RWPE2 (cell line): Measurements from ENCODE around the gene SIGLEC10.

Experiments
- ATAC-seq: fragments of 200-7000 bp; cut with Tn5 transposase; 3 replicates; pipeline ENCODE4 v1.9.1; 2021; ENCODE audit warnings: low read depth
- DNase-seq: peaks from one replicate; pipeline ENCODE4 v3.0.0-alpha.2; 2020; ENCODE audit warnings: low spot score
- H3K27ac ChIP-seq: fragments of 450-650 bp; 2 replicates; pipeline ENCODE4 v1.5.1; 2017; ENCODE audit warnings: mild to moderate bottlenecking; ENCODE audit not compliant: poor library complexity, severe bottlenecking
- H3K27me3 ChIP-seq: fragments of 250-450 bp; sonication (Bioruptor Pico); 2 replicates; pipeline ENCODE4 v1.5.1; 2021; ENCODE audit warnings: mild to moderate bottlenecking, moderate library complexity; ENCODE audit not compliant: insufficient read depth, poor library complexity, severe bottlenecking
- H3K36me3 ChIP-seq: fragments of 250-450 bp; sonication (Bioruptor Pico); 2 replicates; pipeline ENCODE4 v1.5.1; 2020; ENCODE audit warnings: low read depth, mild to moderate bottlenecking, moderate library complexity
- H3K4me1 ChIP-seq: fragments of 250-450 bp; sonication (Bioruptor Pico); 2 replicates; pipeline ENCODE4 v1.5.1; 2021; ENCODE audit warnings: mild to moderate bottlenecking, moderate library complexity; ENCODE audit not compliant: insufficient read depth, poor library complexity, severe bottlenecking
- H3K4me3 ChIP-seq: fragments of 250-450 bp; sonication (Bioruptor Pico); 2 replicates; pipeline ENCODE4 v1.5.1; 2021; ENCODE audit warnings: mild to moderate bottlenecking, moderate library complexity; ENCODE audit not compliant: severe bottlenecking
- H3K9me3 ChIP-seq: fragments of 250-450 bp; sonication (Bioruptor Pico); 2 replicates; pipeline ENCODE4 v1.5.1; 2021; ENCODE audit warnings: mild to moderate bottlenecking, moderate library complexity; ENCODE audit not compliant: severe bottlenecking
- CTCF ChIP-seq: fragments of 450-650 bp; IDR thresholded peaks from one replicate; pipeline ENCODE4 v1.5.1; 2017; ENCODE audit warnings: mild to moderate bottlenecking, moderate library complexity; ENCODE audit not compliant: poor library complexity, severe bottlenecking

Gene SIGLEC10

GRCh38 chr19:51461723-51462161, 44.3 kb upstream of the SIGLEC10 start:
- Histone ChIP-seq H3K9me3 (no peaks in the 10 kb centered on the region), H3K4me1 (no peaks in the 10 kb centered on the region), H3K36me3 (no peaks in the 10 kb centered on the region), H3K4me3 (no peak overlapping the region), H3K27me3 (peaks cover 18% of the 10 kb centered on the region), H3K27ac (no peak overlapping the region)
- no peak for ATAC-seq
- no peak for TF ChIP-seq CTCF
- no peak for DNase-seq

GRCh38 chr19:51460164-51460992, 42.9 kb upstream of the SIGLEC10 start:
- TF ChIP-seq CTCF = no peak
- ATAC-seq (no peak), DNase-seq (no peak)
- no peak overlapping the region for H3K4me3 ChIP-seq
- no peaks in the 10 kb centered on the region for H3K9me3 ChIP-seq
- H3K36me3 ChIP-seq = no peaks in the 10 kb centered on the region
- H3K27ac ChIP-seq = no peak overlapping the region
- no peaks in the 10 kb centered on the region for H3K4me1 ChIP-seq
- H3K27me3 ChIP-seq = peaks cover 6% of the 10 kb centered on the region

- H3K4me1 ChIP-seq = no peaks in the 10 kb centered on the region
- H3K27me3 ChIP-seq = no peaks in the 10 kb centered on the region
- no peak overlapping the region for H3K4me3 ChIP-seq
- ATAC-seq (no peak), DNase-seq (no peak)
- no peaks in the 10 kb centered on the region for H3K9me3 ChIP-seq
- no peaks in the 10 kb centered on the region for H3K36me3 ChIP-seq
- no peak for TF ChIP-seq CTCF
- H3K27ac ChIP-seq = no peak overlapping the region
Measured at GRCh38 chr19:51458899-51459505, 41.6 kb upstream of the SIGLEC10 start.

- DNase-seq = no peak
- no peak for TF ChIP-seq CTCF
Measured at GRCh38 chr19:51458051-51458645, 40.7 kb upstream of the SIGLEC10 start, which contains the start of gene SIGLEC8. SIGLEC8 (minus strand) TSS chr19:51458454; CDS start chr19:51458387, 67 bp downstream.

More at GRCh38 chr19:51458051-51458645, 40.7 kb upstream of the SIGLEC10 start, which contains the start of gene SIGLEC8:
- H3K4me3 ChIP-seq = no peak within 1 kb of the TSS
- H3K36me3 ChIP-seq = no peaks in the 10 kb centered on the region
- no peak for ATAC-seq
- H3K27me3 ChIP-seq = no peaks in the 10 kb centered on the region
- no peaks in the 10 kb centered on the region for H3K9me3 ChIP-seq
- no peaks in the 10 kb centered on the region for H3K4me1 ChIP-seq
- H3K27ac ChIP-seq = no peak within 1 kb of the TSS
